ENCODE measurements around the gene CIDEB.
"Not testable (repeated sequence)": the region's sequence is repeated elsewhere in the genome, so short reads cannot be mapped to it uniquely, and the experiment has no call there.

Gene CIDEB, protein sequence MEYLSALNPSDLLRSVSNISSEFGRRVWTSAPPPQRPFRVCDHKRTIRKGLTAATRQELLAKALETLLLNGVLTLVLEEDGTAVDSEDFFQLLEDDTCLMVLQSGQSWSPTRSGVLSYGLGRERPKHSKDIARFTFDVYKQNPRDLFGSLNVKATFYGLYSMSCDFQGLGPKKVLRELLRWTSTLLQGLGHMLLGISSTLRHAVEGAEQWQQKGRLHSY

DNA sequence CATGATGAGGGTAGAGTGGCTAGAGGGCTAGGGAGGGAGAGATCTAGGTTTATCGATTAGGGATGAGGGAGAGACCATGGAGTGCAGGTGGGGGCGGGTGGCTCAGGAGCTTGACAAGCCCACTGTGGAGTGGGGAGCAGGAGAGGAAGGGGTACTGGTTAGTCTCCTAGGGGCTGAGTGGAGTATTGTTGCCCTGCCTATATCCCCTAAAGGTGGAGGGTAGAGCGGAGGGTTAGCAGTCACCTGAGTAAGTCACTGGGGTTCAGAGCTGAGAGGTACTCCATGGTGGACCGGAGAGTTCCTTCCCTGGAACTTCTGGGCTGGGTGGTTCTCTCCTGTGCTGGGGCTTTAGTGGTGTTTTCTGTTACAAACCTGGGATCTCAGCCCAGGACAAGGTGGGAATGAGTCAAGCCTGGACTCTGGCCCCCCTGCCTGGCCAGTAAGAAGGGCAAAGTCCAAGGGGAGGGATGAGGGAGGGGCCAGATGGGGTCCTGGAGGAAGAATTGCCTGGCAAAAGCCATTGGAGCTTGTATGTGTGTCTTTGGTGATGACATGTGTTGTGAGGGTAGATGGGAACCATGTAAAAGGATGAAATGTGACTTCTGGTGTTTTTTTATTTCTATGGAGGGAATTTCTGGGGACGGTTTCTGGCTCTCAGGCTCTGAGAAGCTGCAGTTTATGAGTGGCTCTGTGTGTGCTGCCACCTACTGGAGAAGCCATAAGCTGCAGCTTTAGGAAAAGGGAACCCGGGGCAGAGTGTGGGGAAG, at the start of gene CIDEB:
Gene CIDEB, minus strand, starts transcription at position 403 of the 767 bp plus-strand sequence. Its CDS starts 119 bp downstream, at position 284.
- DNase-seq (ENCODE audit: low spot score) = no peak

DNA sequence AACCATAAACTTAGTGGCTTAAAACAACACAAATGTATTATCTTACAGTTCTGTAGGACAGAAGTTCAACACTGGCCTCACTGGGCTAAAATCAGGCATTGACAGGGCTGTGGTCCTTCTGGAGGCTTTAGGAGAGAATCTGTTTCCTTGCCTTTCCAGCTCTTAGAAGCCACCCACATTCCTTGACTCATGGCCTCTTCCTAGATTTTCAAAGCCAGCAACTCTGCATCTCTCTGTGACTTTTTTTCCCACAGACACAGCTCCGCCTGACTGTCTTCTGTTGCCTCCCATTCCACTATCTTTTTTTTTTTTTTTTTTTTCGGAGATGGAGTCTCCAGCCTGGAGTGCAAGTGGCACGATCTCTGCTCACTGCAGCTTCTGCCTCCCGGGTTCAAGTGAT, 48.4 kb upstream of the CIDEB start:
- DNase-seq (ENCODE audit: low spot score) = no peak

- no peak for DNase-seq (ENCODE audit: low spot score)
Observed at GRCh38 chr14:24355009-24355408, 47.2 kb upstream of the CIDEB start.

- DNase-seq (ENCODE audit: low spot score) = not testable (repeated sequence)
Observed at GRCh38 chr14:24354482-24354825, 46.7 kb upstream of the CIDEB start.

GRCh38 chr14:24353559-24354481, 46.0 kb upstream of the CIDEB start:
- DNase-seq (ENCODE audit: low spot score) = no peak

DNA sequence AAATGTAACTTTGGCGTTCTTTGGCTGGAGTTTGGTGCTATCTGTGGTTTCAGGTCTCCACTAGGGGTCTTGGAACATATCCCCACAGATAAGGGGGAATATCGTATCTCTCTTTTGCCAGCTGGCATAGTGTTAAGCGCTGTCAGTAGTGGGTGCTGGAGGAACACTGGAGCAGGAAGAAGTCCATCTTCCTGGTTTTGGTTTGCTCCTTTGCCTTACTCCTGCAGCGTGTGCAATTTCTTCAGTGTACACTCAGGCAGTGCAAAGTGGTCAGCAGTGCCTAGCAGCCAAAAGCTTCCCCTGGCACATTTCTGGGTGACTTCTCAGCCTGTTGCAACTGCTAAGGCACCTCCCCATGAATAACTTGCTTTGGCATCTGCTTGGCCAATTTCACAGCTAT, 43.7 kb upstream of the CIDEB start:
- no peak for DNase-seq (ENCODE audit: low spot score)

DNA sequence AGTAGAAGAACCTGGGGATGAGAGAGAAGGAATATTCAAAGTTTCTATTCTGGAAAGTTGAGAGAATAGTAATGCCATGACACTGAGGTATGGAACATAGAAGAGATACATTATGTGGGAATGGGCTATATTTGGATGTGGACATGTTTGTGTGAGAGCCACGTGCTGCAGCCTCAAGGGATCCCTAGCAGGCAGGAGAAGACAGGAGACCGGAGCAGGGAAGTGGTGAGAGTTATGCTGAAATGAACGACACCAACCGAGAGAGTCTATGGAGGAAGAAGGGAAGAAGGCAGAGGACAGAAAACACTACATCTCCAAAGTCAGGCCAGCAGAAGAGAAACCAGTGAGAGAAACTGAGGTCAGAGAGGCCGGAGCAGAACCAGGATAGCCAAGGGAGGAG, 42.0 kb upstream of the CIDEB start:
- no peak for DNase-seq (ENCODE audit: low spot score)

DNA sequence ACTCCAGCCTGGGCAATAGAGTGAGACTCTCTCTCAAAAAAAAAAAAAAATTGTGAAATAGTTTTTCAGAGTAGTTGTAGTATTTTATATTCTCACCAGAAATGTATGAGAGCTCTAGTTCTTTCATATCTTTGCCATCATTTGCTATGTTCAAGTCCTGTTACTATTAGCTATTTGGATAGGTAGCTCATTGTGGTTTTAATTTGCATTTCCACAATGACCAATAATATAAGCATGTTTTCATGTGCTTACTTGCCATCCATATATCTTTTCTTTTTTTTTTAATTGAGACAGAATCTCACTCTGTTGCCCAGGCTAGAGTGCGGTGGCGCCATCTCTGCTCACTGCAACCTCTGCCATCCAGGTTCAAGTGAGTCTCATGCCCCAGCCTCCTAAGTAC, 40.4 kb upstream of the CIDEB start:
- no peak for DNase-seq (ENCODE audit: low spot score)

GRCh38 chr14:24347134-24347533, 39.4 kb upstream of the CIDEB start:
- DNase-seq (ENCODE audit: low spot score) = no peak

DNA sequence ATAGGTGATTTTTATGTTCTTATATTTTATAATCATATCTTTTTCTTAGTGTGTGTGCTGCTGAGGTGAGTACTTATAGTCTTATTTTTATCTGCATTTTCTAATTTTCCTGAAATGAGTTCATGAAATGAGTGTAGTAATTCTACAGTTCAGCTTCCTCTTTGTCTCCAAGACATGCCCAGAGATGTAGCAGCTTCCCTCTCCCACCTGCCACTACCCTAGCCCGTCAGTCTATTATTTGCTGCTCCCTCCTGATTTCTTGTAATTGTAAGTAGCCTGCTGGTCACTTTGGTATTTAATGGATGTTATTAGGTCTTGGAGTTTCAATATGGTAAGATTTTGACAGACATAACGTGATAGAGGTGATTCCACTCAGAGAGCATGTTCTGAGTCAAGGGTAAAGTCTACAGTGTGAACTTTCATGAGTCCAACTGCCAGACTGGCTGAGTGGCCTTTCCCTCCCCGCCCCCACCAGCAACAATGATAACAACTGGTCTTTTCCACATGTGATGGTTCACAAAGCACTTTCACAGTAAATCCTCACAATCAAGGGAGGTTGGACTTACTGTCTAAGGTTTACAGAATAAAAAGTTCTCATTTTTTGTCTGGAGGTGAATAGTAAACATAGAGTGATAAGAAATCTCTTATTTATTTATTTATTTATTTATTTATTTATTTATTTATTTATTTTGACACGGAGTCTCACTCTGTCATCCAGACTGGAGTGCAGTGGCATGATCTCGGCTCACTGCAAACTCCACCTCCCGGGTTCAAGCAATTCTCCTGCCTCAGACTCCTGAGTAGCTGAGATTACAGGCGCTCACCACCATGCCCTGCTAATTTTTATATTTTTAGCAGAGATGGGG, 36.3 kb upstream of the CIDEB start:
- DNase-seq (ENCODE audit: low spot score) = no peak

DNA sequence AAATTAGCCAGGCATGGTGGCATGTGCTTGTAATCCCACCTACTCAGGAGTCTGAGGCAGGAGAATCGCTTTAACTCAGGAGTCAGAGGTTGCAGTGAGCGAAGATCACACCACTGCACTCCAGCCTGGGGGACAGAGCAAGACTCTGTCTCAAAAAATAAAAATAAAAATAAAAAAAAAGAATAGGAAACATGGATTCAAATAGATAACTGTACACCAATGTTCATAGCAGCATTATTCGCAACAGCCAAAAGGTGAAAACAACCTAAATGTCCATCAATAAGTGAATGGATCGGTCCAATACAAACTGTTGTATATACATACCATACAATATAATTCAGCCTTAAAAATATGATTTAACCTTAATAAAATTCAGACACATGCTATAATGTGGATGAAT, 35.1 kb upstream of the CIDEB start:
- no peak for DNase-seq (ENCODE audit: low spot score)

DNA sequence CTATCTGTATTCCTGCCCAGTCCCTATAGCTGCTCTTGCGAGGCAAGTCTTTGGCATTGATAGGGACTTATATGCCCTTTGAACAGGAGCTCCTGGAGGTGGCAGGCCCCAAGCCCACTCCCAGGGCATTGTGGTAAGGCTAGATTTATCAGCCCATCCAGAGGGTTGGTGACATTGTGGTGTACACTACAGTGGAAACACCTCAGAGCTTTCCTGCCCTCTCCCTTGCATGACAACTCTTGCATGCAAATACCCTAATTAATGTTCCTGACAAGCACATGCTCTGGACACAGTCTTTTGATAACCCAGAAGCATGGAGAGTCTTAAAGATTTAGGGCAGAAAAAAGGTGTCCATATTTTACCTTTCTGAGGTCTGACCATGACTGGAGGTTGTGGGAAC, 32.8 kb upstream of the CIDEB start:
- DNase-seq (ENCODE audit: low spot score) = no peak

DNA sequence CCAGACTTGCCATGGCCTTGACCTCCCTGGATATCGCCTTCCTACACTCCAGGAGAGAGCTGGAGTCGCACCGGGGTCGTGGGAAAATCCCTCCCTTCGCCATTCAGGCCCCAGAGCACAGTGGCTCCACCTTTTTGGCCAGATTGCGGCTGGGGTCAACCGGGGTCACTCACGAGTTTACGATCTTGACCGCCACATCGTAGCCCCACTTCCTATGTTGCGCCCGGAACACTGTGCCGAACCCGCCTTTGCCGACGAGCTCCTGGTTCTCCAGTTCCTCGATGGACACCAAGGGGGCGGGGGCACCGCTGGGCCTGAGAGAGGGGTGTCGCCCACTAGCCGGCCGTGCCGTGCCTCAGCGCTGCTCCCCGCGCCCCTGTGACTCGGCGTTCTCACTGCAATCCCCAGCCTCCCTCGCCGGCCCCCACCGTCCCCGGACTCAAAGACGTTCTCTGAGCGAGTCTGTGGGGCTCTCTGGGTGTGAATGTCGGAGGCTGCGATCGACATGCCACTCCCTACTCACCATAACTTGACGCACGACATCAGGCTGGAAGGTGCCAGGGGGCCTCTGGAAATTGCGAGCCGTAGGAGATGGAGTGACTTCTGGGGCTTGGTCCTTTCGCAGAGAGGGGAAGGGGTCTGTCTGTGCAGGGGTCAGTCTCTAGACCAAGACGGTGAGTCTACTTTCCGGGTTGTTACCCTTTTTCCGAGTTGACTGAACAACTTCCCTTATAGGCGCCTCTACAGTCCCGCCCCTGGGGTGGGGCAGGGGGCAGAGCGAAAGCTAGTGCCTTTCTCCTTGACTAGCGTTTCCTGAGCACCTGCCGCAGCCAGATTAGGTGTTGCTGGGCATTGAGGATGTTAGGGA, 31.7 kb upstream of the CIDEB start, which contains the start of gene RIPK3:
Gene RIPK3, minus strand, starts transcription at position 708 of the 868 bp plus-strand sequence. Its CDS starts 165 bp downstream, at position 543.
- DNase-seq (ENCODE audit: low spot score) = no peak

- DNase-seq (ENCODE audit: low spot score) = no peak
Observed at GRCh38 chr14:24338843-24339242, 31.1 kb upstream of the CIDEB start.

- DNase-seq (ENCODE audit: low spot score) = no peak
Observed at GRCh38 chr14:24337824-24338175, 30.0 kb upstream of the CIDEB start.

GRCh38 chr14:24337144-24337823, 29.5 kb upstream of the CIDEB start:
- DNase-seq (ENCODE audit: low spot score) = peak; percentile 44

- no peak for DNase-seq (ENCODE audit: low spot score)
Observed at GRCh38 chr14:24335461-24336171, 27.8 kb upstream of the CIDEB start.

DNA sequence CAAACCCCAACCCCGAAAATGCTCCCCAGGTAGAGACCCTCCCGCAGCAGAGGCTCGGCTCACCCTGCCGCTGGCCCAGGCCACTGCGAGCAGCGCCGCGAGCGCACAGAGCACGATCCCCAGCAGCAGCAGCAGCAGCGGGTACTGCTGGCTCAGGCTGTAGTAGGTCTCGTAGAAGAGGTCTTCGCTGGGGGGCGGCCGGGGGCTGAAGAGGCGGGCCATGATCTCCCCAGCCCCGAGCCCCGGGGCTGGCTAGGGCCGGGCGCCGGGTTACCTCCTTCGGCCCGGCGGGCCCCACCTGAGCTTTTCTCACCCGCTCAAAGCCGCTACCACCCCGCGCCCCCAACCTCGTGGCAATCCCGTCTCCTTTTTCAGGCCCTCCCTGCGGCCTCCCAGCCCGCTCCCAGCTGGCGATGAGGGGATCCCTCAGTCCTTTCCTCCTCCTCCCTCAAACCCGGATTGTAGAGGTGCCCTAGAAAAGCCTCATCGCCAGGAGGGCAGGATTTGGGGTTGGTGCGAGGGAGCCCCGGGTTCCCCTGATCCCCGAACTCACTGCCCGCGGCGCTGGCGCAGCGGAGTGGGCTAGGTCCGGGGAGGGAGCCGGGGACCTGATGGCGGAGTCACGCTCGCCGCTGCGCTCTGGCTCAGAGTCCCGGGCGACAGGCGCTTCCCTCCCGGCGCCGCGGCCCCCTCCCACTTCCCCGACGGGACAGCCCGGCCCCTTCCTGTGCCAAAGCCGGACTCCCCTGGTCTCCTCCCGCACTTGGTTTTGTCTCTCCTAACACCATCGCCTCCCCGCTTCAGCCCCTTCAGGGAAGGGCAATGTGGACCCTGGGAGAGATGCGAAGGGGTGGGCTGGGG, 26.9 kb upstream of the CIDEB start, which contains the start of gene ADCY4:
Gene ADCY4, minus strand, starts transcription at position 641 of the 861 bp plus-strand sequence. Its CDS starts 419 bp downstream, at position 222.
- peak; percentile 59 for DNase-seq (ENCODE audit: low spot score)
